GM19455 (cell line): ENCODE measurements around the gene PDE7B.
"Not testable (repeated sequence)": the region's sequence is repeated elsewhere in the genome, so short reads cannot be mapped to it uniquely, and the experiment has no call there.

Experiments used
- ATAC-seq: cut with Tn5 transposase; IDR thresholded peaks from one replicate; pipeline ENCODE4 v1.9.1; 2021; ENCODE audit not compliant: unreplicated experiment

Gene PDE7B

GRCh38 chr6:136175873-136176272 lies 324.4 kb downstream of the PDE7B start:
- no peak for ATAC-seq

- no peak for ATAC-seq
Measured at GRCh38 chr6:136178749-136179148, 327.2 kb downstream of the PDE7B start.

- ATAC-seq, result no peak
Measured at GRCh38 chr6:136180704-136181511, 329.4 kb downstream of the PDE7B start.

- no peak for ATAC-seq
Measured at GRCh38 chr6:136181512-136181833, 330.0 kb downstream of the PDE7B start.

GRCh38 chr6:136181861-136182260 lies 330.4 kb downstream of the PDE7B start:
- ATAC-seq, result no peak

GRCh38 chr6:136184738-136185137 lies 333.2 kb downstream of the PDE7B start:
- no peak for ATAC-seq

- no peak for ATAC-seq
Measured at GRCh38 chr6:136186363-136186762, 334.9 kb downstream of the PDE7B start.

- no peak for ATAC-seq
Measured at GRCh38 chr6:136188486-136188885, 337.0 kb downstream of the PDE7B start.

- no peak for ATAC-seq
Measured at GRCh38 chr6:136189104-136189503, 337.6 kb downstream of the PDE7B start.

GRCh38 chr6:136191606-136192312 lies 340.3 kb downstream of the PDE7B start:
- ATAC-seq, result no peak

GRCh38 chr6:136192902-136193301 lies 341.4 kb downstream of the PDE7B start:
- ATAC-seq, result no peak

- no peak for ATAC-seq
Measured at GRCh38 chr6:136201732-136202131, 350.2 kb downstream of the PDE7B start.

GRCh38 chr6:136208783-136209182 lies 357.3 kb downstream of the PDE7B start:
- no peak for ATAC-seq

- ATAC-seq, result no peak
Measured at GRCh38 chr6:136209496-136209895, 358.0 kb downstream of the PDE7B start.

GRCh38 chr6:136210398-136211165 lies 359.1 kb downstream of the PDE7B start:
- no peak for ATAC-seq

- ATAC-seq, result no peak
Measured at GRCh38 chr6:136212608-136213007, 361.1 kb downstream of the PDE7B start.

- ATAC-seq, result no peak
Measured at GRCh38 chr6:136213012-136213539, 361.6 kb downstream of the PDE7B start.

- no peak for ATAC-seq
Measured at GRCh38 chr6:136213853-136214252, 362.4 kb downstream of the PDE7B start.

GRCh38 chr6:136216503-136217401 lies 365.3 kb downstream of the PDE7B start:
- no peak for ATAC-seq

- ATAC-seq, result not testable (repeated sequence)
Measured at GRCh38 chr6:136224974-136225373, 373.5 kb downstream of the PDE7B start.
